OCI-LY1 (cell line): ENCODE results near the gene CREB5.

Experiments used
- EZH2 ChIP-seq: fragments of 200-600 bp; sonication (generic), shearing (Covaris generic); IDR thresholded peaks from 2 replicates; pipeline ENCODE4 v1.8.0; 2017; ENCODE audit warnings: borderline replicate concordance, mixed run types, mild to moderate bottlenecking, antibody characterized with exemption, low read length, moderate library complexity, mixed read lengths
- TF ChIP-seq, protein P1 (sequence below): fragments of 200-600 bp; sonication (generic), shearing (Covaris generic); IDR thresholded peaks from 2 replicates; pipeline ENCODE4 v1.5.1; 2017; ENCODE audit warnings: mild to moderate bottlenecking, antibody characterized with exemption, low read length, moderate library complexity, mixed read lengths

DNA sequence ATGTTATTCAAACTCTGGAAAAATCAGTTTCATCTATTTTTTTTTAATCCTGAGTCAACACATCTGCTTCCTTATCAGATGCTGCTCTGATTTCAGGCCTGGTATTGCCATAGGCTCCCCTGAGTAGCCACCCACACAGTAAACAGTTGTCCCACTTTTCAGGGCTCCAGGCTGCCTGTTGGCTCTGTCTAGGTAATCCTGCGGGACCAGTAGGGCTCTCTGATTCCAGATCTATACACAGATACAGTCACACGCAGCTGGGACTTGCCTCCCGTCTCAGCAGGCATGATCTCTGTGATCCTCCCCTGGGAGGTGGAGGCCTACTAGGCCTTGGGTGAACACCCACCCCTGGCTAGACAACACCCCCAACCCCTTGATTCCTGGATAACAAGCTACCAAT, 206.1 kb downstream of the CREB5 start:
- TF ChIP-seq, protein P1, sequence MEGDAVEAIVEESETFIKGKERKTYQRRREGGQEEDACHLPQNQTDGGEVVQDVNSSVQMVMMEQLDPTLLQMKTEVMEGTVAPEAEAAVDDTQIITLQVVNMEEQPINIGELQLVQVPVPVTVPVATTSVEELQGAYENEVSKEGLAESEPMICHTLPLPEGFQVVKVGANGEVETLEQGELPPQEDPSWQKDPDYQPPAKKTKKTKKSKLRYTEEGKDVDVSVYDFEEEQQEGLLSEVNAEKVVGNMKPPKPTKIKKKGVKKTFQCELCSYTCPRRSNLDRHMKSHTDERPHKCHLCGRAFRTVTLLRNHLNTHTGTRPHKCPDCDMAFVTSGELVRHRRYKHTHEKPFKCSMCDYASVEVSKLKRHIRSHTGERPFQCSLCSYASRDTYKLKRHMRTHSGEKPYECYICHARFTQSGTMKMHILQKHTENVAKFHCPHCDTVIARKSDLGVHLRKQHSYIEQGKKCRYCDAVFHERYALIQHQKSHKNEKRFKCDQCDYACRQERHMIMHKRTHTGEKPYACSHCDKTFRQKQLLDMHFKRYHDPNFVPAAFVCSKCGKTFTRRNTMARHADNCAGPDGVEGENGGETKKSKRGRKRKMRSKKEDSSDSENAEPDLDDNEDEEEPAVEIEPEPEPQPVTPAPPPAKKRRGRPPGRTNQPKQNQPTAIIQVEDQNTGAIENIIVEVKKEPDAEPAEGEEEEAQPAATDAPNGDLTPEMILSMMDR = no peak
- no peak for TF ChIP-seq EZH2
